Measurements from ENCODE around the gene AMZ1. TPM values are rescaled to one million over a fixed set of nuclear protein-coding genes. Genes with fewer than 3 reads are reported as not detected.
A peak's percentile ranks its signal among the peaks of the same experiment; 100 is the strongest.

The AMZ1 gene, protein sequence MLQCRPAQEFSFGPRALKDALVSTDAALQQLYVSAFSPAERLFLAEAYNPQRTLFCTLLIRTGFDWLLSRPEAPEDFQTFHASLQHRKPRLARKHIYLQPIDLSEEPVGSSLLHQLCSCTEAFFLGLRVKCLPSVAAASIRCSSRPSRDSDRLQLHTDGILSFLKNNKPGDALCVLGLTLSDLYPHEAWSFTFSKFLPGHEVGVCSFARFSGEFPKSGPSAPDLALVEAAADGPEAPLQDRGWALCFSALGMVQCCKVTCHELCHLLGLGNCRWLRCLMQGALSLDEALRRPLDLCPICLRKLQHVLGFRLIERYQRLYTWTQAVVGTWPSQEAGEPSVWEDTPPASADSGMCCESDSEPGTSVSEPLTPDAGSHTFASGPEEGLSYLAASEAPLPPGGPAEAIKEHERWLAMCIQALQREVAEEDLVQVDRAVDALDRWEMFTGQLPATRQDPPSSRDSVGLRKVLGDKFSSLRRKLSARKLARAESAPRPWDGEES
- polyA plus RNA-seq (2013, experiment 1 of 2; ENCODE audit: insufficient read length) = 0.16 TPM
- polyA plus RNA-seq (2013, experiment 2 of 2; ENCODE audit: insufficient read length) = 0.20 TPM

DNA sequence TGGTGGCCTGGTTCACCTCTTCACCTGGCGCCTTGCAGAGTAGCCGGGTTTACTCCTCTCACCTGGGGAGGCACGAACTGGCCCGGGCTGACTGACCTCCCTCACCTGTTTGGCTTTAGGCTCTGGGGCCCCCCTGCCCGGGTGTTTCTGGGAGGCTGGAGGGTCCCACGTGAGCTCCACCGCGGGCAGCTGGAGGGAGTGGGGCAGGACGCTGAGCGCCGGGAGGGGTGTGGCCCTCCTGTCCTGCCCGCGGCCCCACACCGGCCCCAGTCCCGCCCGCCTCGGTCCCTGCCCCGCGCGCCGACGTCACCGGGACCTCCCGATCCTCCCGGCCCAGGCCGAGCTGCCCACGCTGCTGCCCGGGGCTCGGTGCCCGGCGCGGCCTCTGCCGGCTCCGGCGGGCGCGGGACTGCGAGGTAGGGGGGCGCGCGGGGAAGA, at the start of gene AMZ1:
Gene AMZ1, plus strand, starts transcription at position 322 of the 438 bp plus-strand sequence. CDS start 12,250 bp downstream, outside the sequence.
- DNase-seq = no peak

GRCh38 chr7:2638224-2638991, 49.6 kb upstream of the AMZ1 start:
- DNase-seq = peak; percentile 90

- no peak for DNase-seq
These were observed 48.8 kb upstream of the AMZ1 start for GRCh38 chr7:2639181-2639681.

- no peak for DNase-seq
These were observed 48.1 kb upstream of the AMZ1 start for GRCh38 chr7:2639695-2640481.

- no peak for DNase-seq
These were observed 47.5 kb upstream of the AMZ1 start for GRCh38 chr7:2640482-2640830.

DNA sequence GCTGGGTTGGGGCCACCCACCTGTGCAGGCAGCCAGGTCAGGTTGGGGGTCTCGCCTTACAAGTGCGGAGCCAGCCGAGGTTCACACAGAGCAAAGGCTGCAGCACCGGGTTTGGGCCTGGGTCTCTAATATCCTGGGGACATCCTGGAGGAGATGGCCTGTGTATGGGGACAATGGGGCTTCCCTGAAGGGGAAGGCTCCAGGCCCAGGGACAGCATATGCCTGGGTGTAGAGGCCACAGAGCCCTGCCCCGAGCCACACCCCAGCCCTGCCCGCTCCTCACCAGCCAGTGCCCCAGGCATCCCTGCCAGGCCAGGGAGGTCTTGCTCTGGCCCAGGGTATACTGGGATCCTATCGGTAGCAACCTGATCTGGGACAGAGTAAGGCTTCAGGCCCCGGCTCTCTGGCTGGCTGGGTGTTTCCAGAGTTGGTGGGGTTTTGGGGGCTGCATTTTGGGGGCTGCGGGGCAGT, 47.1 kb upstream of the AMZ1 start:
- DNase-seq = no peak

DNA sequence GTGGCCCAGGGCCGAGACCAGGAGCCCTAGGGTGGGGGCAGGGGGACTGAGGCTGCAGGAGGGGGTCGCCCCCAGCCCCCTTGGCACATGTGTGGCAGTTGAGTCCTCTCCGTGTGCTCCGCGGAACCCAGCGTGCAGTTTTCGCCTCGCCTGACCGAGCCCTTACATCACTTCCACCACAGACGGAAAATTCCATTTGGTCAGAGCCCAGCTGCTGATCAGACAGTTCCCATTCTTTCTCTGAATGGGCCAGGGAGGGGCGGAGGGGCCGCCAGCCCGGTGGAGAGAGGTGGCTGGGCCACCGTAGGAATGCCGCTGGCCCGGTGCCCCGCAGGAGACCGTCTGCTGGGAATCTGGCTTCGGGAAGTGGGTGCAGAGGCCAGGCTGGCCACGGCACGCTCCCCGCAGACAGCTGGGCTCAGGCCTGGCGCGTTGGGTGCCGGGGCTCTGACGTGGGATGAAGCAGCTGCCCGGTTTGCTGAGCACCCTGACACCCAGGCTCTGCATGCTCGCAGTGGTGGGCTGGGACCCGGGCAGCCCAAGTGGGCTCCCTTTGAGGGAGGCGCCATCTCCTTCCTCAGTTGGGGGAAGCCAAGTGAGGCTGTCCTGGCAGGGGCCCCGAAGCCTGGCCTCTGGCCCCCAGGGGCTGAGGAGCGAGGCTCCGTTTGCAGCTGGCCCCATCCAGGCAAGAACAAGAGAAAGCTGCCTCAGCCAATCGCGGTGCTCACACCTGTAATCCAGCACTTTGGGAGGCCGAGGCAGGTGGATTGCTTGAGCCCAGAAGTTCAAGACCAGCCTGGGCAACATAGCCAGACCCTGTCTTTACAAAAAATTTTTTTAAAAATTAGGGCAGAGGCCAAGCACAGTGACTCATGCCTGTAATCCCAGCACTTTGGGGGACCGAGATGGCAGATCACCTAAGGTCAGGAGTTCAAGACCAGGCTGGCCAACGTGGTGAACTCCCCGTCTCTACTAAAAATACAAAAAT, 46.3 kb upstream of the AMZ1 start:
- peak; percentile 92 for DNase-seq

- no peak for DNase-seq
These were observed 44.4 kb upstream of the AMZ1 start for GRCh38 chr7:2643386-2644219.

- no peak for DNase-seq
These were observed 43.8 kb upstream of the AMZ1 start for GRCh38 chr7:2644220-2644561.

DNA sequence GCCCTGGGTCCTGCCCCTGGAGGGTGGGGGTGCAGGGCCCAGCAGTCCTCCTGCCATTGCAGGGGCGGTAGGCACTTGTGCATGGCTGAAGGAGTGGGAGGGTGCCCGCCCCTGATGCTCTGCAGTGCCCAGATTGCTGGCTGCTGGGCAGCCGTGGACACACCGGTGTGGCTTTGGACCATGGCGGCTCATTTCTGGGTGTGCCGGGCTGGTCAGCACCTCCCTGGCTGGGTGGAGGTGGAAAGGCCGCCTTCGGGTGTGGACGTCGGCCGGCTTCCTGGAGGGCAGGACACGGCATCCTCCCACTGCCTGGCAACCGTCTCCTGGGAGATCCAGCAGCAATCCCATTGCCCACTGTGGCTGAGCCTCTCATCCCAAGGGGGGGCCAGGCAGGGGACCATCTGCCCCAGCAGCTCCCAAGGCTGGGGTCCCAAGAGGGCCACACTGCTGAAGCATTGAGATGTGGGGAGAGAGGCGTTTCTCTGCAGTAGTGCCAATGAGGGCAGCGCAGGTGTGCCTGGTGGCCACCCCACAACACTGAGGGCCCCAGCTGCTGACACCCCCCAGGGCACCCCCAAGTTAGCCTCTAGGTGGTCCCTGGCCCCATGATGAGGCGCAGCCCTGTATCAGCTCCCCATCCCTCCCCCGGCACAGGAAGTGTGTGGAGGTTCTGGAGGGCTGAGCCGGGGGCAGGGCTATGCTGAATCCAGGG, 43.3 kb upstream of the AMZ1 start:
- no peak for DNase-seq

DNA sequence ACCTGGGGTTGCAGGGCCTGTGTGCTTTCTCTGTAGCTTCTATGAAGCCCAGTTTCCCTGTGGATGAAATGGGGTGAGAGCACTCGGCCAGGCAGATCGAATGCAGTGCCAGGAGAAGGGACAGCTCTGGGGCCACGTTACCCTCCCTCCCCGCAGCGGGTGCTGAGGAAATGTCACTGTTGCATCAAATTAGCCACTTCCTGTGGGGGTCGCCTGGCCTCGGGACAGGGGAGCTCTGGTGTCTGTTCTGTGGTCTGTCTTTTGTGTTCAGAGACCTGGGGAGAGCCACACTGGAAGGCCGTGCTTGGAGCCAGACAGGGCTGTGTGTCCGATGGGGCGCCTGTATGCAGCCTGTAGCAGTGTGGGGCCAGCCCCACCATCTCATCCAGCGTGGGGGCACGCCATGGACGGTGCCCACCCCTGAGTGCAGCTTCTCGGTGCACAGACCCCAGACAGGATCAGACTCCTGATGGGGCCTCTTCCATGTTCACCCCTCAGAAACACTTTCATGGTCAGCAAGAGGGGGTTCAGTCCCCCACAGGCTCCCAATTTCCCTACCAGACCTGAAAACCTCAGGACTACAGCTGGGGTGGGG, 42.6 kb upstream of the AMZ1 start:
- DNase-seq = peak; percentile 47

DNA sequence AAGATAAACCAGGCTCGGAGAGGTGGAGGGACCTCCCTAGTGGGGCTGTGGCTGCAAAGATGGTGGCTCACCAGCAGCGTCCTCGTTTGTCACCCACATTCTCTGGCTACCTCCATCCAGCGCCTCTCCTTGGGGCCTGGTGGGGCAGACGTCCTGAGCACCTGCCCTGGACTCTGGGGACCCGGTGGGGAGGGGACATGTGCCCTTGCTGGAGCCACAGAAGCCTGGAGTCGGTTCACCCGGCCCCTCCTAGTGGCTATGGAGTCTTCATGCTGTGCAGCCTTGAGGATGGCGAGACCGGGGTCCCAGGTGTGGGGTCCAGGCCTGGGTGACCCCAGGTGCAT, 41.7 kb upstream of the AMZ1 start:
- DNase-seq = no peak

DNA sequence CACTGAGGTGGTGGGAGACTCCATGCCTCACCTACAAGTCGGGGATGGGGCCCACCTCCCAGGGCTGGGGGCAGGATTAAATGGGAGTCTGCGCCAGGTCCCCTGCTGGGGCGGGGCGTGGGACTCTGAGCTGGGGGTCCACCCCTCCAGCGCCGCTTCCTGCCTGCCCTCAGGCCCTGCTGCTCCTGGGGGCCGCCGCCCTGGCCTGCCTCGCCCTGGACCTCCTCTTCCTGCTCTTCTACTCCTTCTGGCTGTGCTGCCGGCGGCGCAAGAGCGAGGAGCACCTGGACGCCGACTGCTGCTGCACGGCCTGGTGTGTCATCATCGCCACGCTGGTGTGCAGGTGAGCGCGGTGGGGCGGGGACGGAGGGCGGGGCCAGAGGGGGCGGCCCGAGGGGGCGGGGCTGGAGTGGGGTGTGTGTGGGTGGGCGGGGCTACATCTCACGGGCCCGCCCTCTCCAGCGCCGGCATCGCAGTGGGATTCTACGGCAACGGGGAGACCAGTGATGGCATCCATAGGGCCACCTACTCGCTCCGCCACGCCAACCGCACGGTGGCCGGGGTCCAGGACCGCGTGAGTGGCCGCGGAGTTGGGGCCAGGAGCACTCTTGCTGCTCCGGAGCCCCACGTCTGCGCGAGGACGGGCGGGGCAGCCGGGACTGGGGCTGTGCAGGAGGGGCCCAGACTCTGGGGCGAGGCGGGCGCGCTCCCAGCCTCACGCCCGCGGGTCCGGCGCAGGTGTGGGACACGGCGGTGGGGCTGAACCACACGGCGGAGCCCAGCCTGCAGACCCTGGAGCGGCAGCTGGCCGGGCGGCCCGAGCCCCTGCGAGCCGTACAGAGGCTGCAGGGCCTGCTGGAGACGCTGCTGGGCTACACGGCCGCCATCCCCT, 41.1 kb upstream of the AMZ1 start:
- no peak for DNase-seq

- no peak for DNase-seq
These were observed 40.3 kb upstream of the AMZ1 start for GRCh38 chr7:2647594-2648172.

DNA sequence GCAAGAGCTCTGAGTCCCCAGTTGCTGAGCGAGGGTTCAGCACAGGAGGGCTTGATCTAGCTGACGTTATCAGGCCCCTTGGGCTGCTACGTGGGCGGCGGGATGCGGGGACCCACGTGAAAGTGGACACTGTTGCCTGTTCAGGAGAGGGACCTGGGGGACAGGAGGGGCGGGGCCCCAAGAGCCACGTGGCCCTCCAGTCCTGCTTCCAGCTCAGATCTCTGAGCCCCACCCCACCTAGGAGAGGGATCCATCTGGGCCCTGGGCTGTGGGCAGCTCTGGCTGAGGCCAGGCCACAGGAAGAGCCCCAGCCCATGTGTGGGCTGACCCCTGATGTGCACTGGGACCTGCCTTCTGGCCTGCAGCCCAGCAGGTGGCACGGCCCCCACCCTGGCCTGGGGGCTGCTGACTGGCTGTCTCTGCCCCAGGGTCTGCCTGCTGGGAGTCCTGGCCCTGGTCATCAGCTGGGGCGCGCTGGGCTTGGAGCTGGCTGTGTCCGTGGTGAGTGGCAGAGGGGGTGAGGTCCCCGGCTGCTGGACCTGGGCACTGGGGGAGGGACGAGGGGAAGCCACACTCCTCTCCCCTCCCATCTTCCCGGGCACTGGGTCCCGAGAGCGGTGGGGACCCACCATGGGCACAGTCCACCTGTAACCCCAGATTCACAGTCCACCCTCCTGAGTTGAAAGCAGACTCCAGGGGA, 38.7 kb upstream of the AMZ1 start:
- no peak for DNase-seq

- DNase-seq = no peak
These were observed 38.0 kb upstream of the AMZ1 start for GRCh38 chr7:2649991-2650390.

DNA sequence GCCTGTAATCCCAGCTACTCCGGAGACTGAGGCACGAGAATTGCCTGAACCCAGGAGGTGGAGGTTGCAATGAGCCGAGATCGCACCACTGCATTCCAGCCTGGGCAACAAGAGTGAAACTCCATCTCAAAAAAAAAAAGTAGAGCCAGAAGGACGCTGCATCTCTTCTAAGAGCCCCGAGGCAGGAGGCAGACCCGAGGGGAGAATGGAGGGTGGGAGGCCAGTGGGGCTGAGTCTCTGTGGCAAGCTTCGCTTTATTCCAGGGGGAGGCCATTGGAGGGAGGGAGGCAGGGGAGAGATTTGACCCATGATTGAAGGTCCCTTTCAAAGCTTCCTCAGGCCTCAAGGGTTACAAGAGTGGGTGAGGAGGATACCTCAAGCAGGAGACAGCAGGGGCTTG, 37.6 kb upstream of the AMZ1 start:
- no peak for DNase-seq
